Hepatocyte (in vitro differentiated cells): ENCODE results near the gene COPS3. TPM values are rescaled to one million over a fixed set of nuclear protein-coding genes. Genes with fewer than 3 reads are reported as not detected.

ENCODE experiments used
- DNase-seq: peaks from one replicate; pipeline ENCODE4 v3.0.0-alpha.2; 2016; ENCODE audit warnings: low spot score
- H2AFZ ChIP-seq: fragments of 200-600 bp; sonication (generic); 2 replicates; pipeline ENCODE4 v1.6.0; 2016; ENCODE audit warnings: antibody characterized with exemption, mild to moderate bottlenecking
- H3K27ac ChIP-seq: fragments of 200-600 bp; sonication (generic); 2 replicates; pipeline ENCODE4 v1.5.1; 2016; ENCODE audit warnings: mild to moderate bottlenecking
- H3K27me3 ChIP-seq: fragments of 200-600 bp; sonication (generic); 2 replicates; pipeline ENCODE4 v1.6.1; 2016
- H3K36me3 ChIP-seq: fragments of 200-600 bp; sonication (generic); replicated peaks from 2 replicates; pipeline ENCODE4 v1.5.1; 2016; ENCODE audit warnings: low read depth; ENCODE audit not compliant: insufficient read depth
- H3K4me1 ChIP-seq: fragments of 200-600 bp; sonication (generic); 2 replicates; pipeline ENCODE4 v1.5.1; 2016; ENCODE audit warnings: mild to moderate bottlenecking, moderate library complexity; ENCODE audit not compliant: insufficient read depth
- H3K4me2 ChIP-seq: fragments of 200-600 bp; sonication (generic); 2 replicates; pipeline ENCODE4 v1.6.0; 2016
- H3K4me3 ChIP-seq: fragments of 200-600 bp; sonication (generic); 2 replicates; pipeline ENCODE4 v1.5.1; 2016; ENCODE audit warnings: mild to moderate bottlenecking
- H3K79me2 ChIP-seq: fragments of 200-600 bp; sonication (generic); 2 replicates; pipeline ENCODE4 v1.6.0; 2017; ENCODE audit warnings: mild to moderate bottlenecking
- H3K9me2 ChIP-seq: fragments of 200-600 bp; sonication (generic); replicated peaks from 2 replicates; pipeline ENCODE4 v1.6.0; 2017; ENCODE audit warnings: mild to moderate bottlenecking; ENCODE audit not compliant: insufficient read depth
- H3K9me3 ChIP-seq: fragments of 200-600 bp; sonication (generic); 2 replicates; pipeline ENCODE4 v1.5.1; 2016; ENCODE audit warnings: low read depth, mild to moderate bottlenecking
- H4K20me1 ChIP-seq: fragments of 200-600 bp; sonication (generic); 2 replicates; pipeline ENCODE4 v1.6.0; 2016; ENCODE audit warnings: mild to moderate bottlenecking; ENCODE audit not compliant: insufficient read depth, poor library complexity, severe bottlenecking
- EZH2 ChIP-seq: fragments of 200-600 bp; sonication (generic); IDR thresholded peaks from 2 replicates; pipeline ENCODE4 v1.6.1; 2016; ENCODE audit warnings: antibody characterized with exemption, mild to moderate bottlenecking, borderline replicate concordance
- EZH2phosphoT487 ChIP-seq: fragments of 200-600 bp; sonication (generic); IDR thresholded peaks from one replicate; pipeline ENCODE4 v1.6.1; 2018; ENCODE audit warnings: antibody characterized with exemption, mild to moderate bottlenecking, low read depth, moderate library complexity; ENCODE audit not compliant: unreplicated experiment, severe bottlenecking
- WGBS: methylation state at CpG from one replicate; pipeline ENCODE4 v1.1.6; 2016; ENCODE audit warnings: low lambda C conversion rate; ENCODE audit errors: missing lambda C conversion rate; 5-methylcytosine and 5-hydroxymethylcytosine counted together
- polyA plus RNA-seq: library from polyadenylated mRNA; unstranded; fragments of >200 nt; fragmentation: Nextera tagmentation; extraction: Ambion mirVana; gene quantifications from 2 replicates; pipeline ENCODE4 v1.2.1, GENCODE V29; 2016
- total RNA-seq: library from RNA; depleted of rRNA; stranded (reverse); fragments of >200 nt; gene quantifications from 2 replicates; pipeline ENCODE4 v1.2.3, GENCODE V29; 2014
- TF ChIP-seq, protein P1 (sequence below): fragments of 200-600 bp; sonication (generic); IDR thresholded peaks from 2 replicates; pipeline ENCODE4 v1.5.1; 2016; ENCODE audit warnings: antibody characterized with exemption, mild to moderate bottlenecking; ENCODE audit not compliant: poor library complexity

The COPS3 gene
- total and polyA plus RNA-seq, 2 experiments from 2014 or later, result 56.4 to 69.5 TPM

DNA sequence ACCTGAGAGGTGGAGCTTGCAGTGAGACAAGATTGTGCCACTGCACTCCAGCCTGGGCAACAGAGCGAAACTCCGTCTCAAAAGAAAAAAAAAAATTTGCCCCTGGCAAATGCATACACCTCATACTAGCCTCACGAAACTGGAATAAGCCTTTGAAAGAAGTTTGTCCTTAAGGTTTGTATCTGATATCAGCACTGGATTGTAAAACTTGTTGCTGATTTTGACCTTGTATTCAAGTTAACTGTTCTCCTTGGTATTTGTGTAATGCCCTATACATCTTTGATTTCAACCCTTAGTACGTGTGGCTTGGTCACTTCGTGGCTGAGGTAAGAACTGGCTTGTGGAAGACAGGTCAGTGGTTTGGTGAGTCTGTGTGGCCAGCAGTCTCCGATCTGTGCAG is 37.9 kb downstream of the COPS3 start:
- Histone ChIP-seq H3K79me2 (no peaks in the 10 kb centered on the region), H3K9me2 (no peaks in the 10 kb centered on the region), H2AFZ (no peak overlapping the region), H4K20me1 (no peaks in the 10 kb centered on the region), H3K4me1 (peaks cover 4% of the 10 kb centered on the region), H3K4me3 (no peak overlapping the region), H3K4me2 (no peak overlapping the region), H3K27ac (no peak overlapping the region), H3K9me3 (no peaks in the 10 kb centered on the region), H3K36me3 (no peaks in the 10 kb centered on the region), H3K27me3 (no peaks in the 10 kb centered on the region)
- DNase-seq, result no peak
- TF ChIP-seq EZH2 (no peak), EZH2phosphoT487 (no peak)
- TF ChIP-seq, protein P1, sequence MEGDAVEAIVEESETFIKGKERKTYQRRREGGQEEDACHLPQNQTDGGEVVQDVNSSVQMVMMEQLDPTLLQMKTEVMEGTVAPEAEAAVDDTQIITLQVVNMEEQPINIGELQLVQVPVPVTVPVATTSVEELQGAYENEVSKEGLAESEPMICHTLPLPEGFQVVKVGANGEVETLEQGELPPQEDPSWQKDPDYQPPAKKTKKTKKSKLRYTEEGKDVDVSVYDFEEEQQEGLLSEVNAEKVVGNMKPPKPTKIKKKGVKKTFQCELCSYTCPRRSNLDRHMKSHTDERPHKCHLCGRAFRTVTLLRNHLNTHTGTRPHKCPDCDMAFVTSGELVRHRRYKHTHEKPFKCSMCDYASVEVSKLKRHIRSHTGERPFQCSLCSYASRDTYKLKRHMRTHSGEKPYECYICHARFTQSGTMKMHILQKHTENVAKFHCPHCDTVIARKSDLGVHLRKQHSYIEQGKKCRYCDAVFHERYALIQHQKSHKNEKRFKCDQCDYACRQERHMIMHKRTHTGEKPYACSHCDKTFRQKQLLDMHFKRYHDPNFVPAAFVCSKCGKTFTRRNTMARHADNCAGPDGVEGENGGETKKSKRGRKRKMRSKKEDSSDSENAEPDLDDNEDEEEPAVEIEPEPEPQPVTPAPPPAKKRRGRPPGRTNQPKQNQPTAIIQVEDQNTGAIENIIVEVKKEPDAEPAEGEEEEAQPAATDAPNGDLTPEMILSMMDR, result no peak
- 94% methylated on average over 6 of the region's 6 CpGs for WGBS

DNA sequence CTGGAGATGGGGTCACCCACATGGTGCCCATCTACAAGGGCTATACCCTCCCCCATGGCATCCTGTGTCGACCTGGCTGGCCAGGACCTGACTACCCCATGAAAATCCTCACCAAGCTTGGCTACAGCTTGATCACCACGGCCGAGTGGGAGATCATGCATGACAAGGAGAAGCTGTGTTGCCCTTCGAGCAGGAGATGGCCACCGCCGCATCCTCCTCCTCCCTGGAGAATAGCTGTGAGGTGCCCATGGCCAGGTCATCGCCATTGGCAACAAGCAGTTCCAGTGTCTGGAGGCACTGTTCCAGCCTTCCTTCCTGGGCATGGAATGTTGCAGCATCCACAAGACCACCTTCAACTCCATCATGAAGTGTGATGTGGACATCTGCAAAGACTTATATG is 38.8 kb downstream of the COPS3 start:
- no peak overlapping the region for H3K4me2 ChIP-seq
- no peaks in the 10 kb centered on the region for H3K79me2 ChIP-seq
- H3K9me3 ChIP-seq, result no peaks in the 10 kb centered on the region
- H3K27ac ChIP-seq, result no peak overlapping the region
- H3K4me3 ChIP-seq, result no peak overlapping the region
- no peaks in the 10 kb centered on the region for H3K27me3 ChIP-seq
- no peak for DNase-seq
- 94% methylated on average over 7 of the region's 7 CpGs for WGBS
- H3K36me3 ChIP-seq, result no peaks in the 10 kb centered on the region
- H2AFZ ChIP-seq, result no peak overlapping the region
- TF ChIP-seq EZH2 (no peak), EZH2phosphoT487 (no peak)
- TF ChIP-seq, protein P1, result no peak
- H3K9me2 ChIP-seq, result no peaks in the 10 kb centered on the region
- peaks cover 7% of the 10 kb centered on the region for H3K4me1 ChIP-seq
- no peaks in the 10 kb centered on the region for H4K20me1 ChIP-seq

DNA sequence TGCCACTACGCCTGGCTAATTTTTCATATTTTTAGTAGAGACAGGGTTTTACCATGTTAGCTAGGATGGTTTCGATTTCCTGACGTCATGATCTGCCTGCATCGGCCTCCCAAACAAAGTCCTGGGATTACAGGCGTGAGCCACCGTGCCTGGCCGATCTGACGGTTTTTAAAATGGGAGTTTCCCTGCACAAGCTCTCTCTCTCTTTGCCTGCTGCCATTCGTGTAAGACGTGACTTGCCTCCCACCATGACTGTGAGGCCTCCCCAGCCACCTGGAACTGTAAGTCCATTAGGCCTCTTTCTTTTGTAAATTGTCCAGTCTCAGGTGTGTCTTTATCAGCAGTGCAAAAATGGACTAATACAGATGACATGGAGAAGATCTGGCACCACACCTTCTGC is 39.4 kb downstream of the COPS3 start:
- Histone ChIP-seq H3K27ac (no peak overlapping the region), H3K4me1 (peaks cover 7% of the 10 kb centered on the region), H3K36me3 (no peaks in the 10 kb centered on the region), H4K20me1 (no peaks in the 10 kb centered on the region), H3K27me3 (no peaks in the 10 kb centered on the region), H3K79me2 (peaks cover 3% of the 10 kb centered on the region), H3K4me2 (no peak overlapping the region), H3K9me2 (no peaks in the 10 kb centered on the region), H3K9me3 (no peaks in the 10 kb centered on the region), H3K4me3 (no peak overlapping the region), H2AFZ (no peak overlapping the region)
- no peak for TF ChIP-seq EZH2phosphoT487
- no peak for TF ChIP-seq EZH2
- TF ChIP-seq, protein P1, result no peak
- DNase-seq, result no peak
- WGBS, result 86% methylated on average over 10 of the region's 10 CpGs

DNA sequence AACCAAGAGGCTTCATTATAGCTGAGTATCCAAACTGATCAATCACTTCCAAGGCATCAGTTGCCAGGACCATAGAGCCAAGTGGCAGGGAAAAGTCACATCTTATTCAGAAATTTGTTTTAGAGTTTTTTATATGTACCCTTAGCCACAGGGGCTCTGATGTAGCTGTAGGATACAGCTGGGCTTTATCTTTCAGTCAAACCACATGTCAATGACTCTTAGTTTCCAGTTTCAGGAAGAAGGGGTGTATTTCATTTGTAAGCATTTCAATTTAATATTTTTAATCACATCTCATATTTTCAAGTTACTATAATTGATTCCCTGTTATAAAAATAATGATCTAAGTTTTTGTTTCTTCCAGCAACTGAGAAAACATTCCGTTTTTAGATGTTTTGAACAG is 41.2 kb downstream of the COPS3 start:
- WGBS, result 85% methylated on average over 1 of the region's 1 CpG
- TF ChIP-seq EZH2phosphoT487 (no peak), EZH2 (no peak)
- TF ChIP-seq, protein P1, result no peak
- Histone ChIP-seq H3K27ac (no peak overlapping the region), H3K9me3 (no peaks in the 10 kb centered on the region), H3K36me3 (no peaks in the 10 kb centered on the region), H3K27me3 (no peaks in the 10 kb centered on the region), H3K9me2 (no peaks in the 10 kb centered on the region), H3K4me2 (no peak overlapping the region), H4K20me1 (peaks cover 16% of the 10 kb centered on the region), H2AFZ (no peak overlapping the region), H3K4me3 (no peak overlapping the region), H3K79me2 (peaks cover 21% of the 10 kb centered on the region), H3K4me1 (peaks cover 15% of the 10 kb centered on the region)
- no peak for DNase-seq
